ENCODE measurements around the gene TRIM51G.
"Not testable (repeated sequence)": the region's sequence is repeated elsewhere in the genome, so short reads cannot be mapped to it uniquely, and the experiment has no call there.

TRIM51G gene

DNA sequence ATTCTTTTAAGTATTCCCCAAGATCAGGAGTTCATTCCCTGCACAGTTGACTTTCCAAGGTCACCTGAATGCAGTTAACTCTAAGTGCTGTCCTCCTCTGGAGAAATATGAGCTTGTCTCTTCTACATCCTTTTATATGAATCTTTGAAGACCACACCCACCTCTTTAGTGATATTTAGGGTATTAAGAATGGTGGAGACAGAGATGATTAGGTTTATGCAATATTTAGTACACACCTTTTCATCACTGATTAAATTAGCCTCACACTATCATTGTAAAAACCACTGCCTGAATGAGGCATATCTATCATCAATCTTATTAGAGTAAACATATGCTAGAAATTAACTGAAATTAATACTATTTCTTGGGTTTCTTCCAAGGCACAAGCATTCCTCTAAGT is at the start of gene TRIM51G:
Gene TRIM51G, minus strand, starts transcription at position 101 of the 400 bp plus-strand sequence. CDS start 2,190 bp downstream, outside the sequence.
- not testable (repeated sequence) for H3K9me3 ChIP-seq (ENCODE audit: control insufficient read depth, low read length); H3K4me1 ChIP-seq (ENCODE audit: control insufficient read depth, insufficient read depth, low read length); H3K4me3 ChIP-seq (ENCODE audit: low read length); DNase-seq (ENCODE audit: low read depth); H3K36me3 ChIP-seq (ENCODE audit: control insufficient read depth, insufficient read depth, low read length, severe bottlenecking); H3K9ac ChIP-seq (ENCODE audit: low read length); H3K27me3 ChIP-seq (replicated peaks; ENCODE audit: control insufficient read depth, insufficient read depth, low read length)

GRCh38 chr11:49028523-49028922 is 44.8 kb upstream of the TRIM51G start, which contains the start of gene TRIM49B:
Gene TRIM49B (plus strand): TSS chr11:49028823. CDS start chr11:49031600, 2,777 bp downstream.
- H3K27me3 ChIP-seq (replicated peaks; ENCODE audit: control insufficient read depth, insufficient read depth, low read length); H3K9me3 ChIP-seq (ENCODE audit: control insufficient read depth, low read length); H3K4me3 ChIP-seq (ENCODE audit: low read length); H3K9ac ChIP-seq (ENCODE audit: low read length); H3K4me1 ChIP-seq (ENCODE audit: control insufficient read depth, insufficient read depth, low read length); DNase-seq (ENCODE audit: low read depth); H3K36me3 ChIP-seq (ENCODE audit: control insufficient read depth, insufficient read depth, low read length, severe bottlenecking): not testable (repeated sequence)

- H3K9ac ChIP-seq (ENCODE audit: low read length); DNase-seq (ENCODE audit: low read depth): not testable (repeated sequence)
Measured at GRCh38 chr11:48968592-48968991, 15.1 kb downstream of the TRIM51G start.

DNA sequence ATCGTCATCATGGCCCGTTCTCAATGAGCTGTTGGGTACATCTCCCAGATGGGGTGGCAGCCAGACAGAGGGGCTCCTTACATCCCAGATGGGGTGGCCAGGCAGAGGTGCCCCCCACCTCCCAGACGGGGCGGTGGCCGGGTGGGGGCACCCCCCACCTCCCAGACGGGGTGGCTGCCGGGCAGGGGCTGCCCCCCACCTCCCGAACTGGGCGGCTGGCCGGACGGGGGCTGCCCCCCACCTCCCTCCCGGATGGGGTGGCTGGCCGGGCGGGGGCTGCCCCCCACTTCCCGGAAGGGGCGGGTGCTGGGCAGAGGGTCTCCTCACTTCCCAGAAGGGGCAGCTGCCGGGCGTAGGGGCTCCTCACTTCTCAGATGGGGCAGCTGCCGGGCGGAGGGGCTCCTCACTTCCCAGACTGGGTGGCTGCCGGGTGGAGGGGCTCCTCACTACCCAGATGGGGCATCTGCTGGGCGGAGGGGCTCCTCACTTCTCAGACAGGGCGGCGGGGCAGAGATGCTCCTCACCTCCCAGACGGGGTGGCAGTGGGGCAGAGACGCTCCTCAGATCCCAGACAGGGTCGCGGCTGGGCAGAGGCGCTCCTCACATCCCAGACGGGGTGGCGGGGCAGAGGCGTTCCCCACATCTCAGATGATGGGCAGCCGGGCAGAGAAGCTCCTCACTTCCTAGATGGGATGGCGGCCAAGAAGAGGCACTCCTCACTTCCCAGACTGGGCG is 28.2 kb downstream of the TRIM51G start:
- H3K4me3 ChIP-seq (ENCODE audit: low read length); DNase-seq (ENCODE audit: low read depth); H3K9ac ChIP-seq (ENCODE audit: low read length); H3K36me3 ChIP-seq (ENCODE audit: control insufficient read depth, insufficient read depth, low read length, severe bottlenecking); H3K27me3 ChIP-seq (replicated peaks; ENCODE audit: control insufficient read depth, insufficient read depth, low read length); H3K9me3 ChIP-seq (ENCODE audit: control insufficient read depth, low read length); H3K4me1 ChIP-seq (ENCODE audit: control insufficient read depth, insufficient read depth, low read length): not testable (repeated sequence)

More at GRCh38 chr11:48968592-48968991, 15.1 kb downstream of the TRIM51G start:
- H3K27me3 ChIP-seq (replicated peaks; ENCODE audit: control insufficient read depth, insufficient read depth, low read length); H3K36me3 ChIP-seq (ENCODE audit: control insufficient read depth, insufficient read depth, low read length, severe bottlenecking); H3K4me3 ChIP-seq (ENCODE audit: low read length); H3K9me3 ChIP-seq (ENCODE audit: control insufficient read depth, low read length); H3K4me1 ChIP-seq (ENCODE audit: control insufficient read depth, insufficient read depth, low read length): not testable (repeated sequence)

DNA sequence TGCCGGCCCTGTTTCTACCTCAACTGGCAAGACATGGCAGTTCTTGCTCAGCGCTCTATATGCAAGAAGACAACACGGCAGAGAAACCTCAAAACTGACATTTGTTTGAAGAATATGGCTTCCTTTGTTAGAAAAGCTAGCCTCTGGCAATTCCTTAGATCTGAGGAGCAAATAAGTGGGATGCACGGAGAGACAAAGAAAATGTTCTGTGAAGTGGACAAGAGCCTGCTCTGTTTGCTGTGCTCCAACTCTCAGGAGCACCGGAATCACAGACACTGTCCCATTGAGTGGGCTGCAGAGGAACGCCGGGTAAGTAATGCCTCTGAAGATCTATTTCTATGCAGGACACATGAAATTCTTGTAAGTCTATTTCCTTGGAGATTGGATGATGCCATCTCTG is 37.9 kb downstream of the TRIM51G start:
- H3K9me3 ChIP-seq (ENCODE audit: control insufficient read depth, low read length); H3K4me1 ChIP-seq (ENCODE audit: control insufficient read depth, insufficient read depth, low read length); H3K4me3 ChIP-seq (ENCODE audit: low read length); H3K9ac ChIP-seq (ENCODE audit: low read length); H3K27me3 ChIP-seq (replicated peaks; ENCODE audit: control insufficient read depth, insufficient read depth, low read length); H3K36me3 ChIP-seq (ENCODE audit: control insufficient read depth, insufficient read depth, low read length, severe bottlenecking); DNase-seq (ENCODE audit: low read depth): not testable (repeated sequence)

Measured in adipocyte (in vitro differentiated cells).